ELF-1 (cell line): Measurements from ENCODE around the gene RBFOX2.

Source experiments
- DNase-seq: peaks from one replicate; pipeline ENCODE4 v3.0.0-alpha.2; 2016; ENCODE audit warnings: low read depth, low spot score

RBFOX2 gene

GRCh38 chr22:35866651-35867050 is 162.0 kb downstream of the RBFOX2 start:
- DNase-seq: no peak

DNA sequence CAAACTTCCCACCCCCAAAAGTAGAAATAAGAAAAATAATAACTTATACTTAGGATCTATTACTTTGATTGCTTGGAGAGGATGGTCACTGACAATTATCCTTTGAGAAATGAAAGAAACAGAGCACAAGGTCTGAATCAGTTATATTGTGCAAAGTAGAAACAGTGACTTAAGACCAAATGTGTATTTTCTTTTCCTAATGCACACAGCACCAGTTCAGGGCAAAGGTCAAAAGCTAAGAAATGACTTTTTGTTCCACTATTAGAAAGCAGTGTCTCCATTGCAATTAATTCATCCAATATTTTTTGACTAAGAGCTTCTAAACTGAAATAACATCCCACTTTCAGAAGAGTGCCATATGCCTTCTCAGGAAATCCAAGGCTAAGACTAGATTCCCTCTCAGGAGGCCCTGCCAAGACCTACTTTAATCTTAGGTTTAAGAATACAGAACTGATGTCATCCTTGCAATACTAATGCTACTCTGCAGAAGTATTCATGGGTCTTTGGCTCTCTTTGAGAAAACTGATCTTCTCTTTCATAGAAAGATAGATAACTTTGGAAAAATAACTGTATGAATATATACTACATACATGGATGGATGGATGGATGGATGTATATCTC is 164.0 kb downstream of the RBFOX2 start:
- DNase-seq: no peak

GRCh38 chr22:35863432-35863831 is 165.2 kb downstream of the RBFOX2 start:
- no peak for DNase-seq

DNA sequence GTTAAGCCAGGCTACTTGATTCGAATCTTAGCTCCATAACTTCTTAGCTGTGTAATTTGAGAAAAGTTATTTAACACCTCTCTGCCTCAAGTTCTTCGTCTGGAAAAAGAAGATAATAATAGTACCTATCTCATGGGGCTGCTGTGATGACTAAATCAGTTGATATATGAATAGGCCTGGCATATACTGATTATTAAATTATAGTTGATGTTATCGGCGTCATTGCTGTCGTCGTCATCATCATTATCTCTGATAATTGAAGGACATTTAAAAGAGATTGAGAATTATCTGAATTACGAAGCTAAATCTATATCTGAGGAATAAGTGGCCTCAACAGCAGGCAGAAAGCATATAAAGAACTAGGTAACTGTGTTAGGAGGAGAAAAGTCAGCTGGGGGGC is 165.9 kb downstream of the RBFOX2 start:
- DNase-seq: no peak

- no peak for DNase-seq
These were observed 167.2 kb downstream of the RBFOX2 start for GRCh38 chr22:35861451-35861850.

DNA sequence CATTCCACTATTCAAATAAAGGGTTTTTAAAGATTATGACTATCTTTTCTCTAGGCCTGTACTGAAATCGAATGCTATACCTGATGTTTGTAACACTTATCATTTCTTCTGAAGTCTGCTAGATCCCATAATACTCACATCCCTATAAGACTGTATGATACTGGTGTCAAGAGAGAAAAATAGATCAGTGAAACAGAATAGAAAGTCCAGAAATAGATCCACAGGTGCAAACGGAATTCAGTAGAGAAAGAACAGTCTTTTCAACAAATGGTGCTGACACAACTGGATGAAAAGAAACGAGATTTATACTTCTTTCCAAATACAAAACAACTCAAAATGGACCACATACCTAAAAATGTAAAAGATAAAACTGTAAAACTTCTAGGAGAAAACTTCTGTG is 167.8 kb downstream of the RBFOX2 start:
- DNase-seq: no peak

GRCh38 chr22:35860087-35860733 is 168.4 kb downstream of the RBFOX2 start:
- DNase-seq: no peak

DNA sequence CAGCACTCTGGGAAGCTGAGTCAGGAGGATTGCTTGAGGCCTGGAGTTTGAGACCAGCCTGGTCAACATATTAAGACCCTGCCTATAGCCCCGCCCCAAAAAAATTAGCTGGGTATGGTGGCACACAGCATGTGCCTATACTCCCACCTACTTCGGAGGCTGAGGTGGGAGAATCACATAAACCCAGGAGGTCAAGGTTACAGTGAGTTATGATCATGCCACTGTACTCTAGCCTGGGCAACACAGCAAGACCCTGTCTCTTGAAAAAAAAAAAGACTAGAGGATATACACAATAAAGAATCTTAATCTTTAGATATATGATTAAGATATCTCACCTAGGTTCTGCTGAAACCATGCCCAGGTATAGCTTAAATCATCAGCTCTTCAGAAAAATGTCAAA is 174.3 kb downstream of the RBFOX2 start:
- DNase-seq: no peak

DNA sequence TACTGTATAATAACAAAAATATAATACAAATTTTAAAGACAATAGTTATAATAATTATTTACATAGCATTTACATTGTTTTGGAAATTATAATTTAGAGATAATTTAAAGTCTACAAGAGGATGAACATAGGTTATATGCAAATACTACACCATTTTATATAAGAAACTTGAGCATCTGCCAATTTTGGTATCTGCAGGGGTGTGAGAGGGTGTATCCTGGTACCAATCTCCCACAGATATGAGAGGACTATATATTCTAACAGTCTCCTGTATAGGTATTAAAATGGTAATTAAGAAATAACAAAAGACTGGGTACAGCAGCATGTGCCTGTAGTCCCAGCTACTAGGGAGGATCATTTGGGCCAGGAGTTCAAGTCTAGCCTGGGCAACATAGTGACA is 176.5 kb downstream of the RBFOX2 start:
- DNase-seq: no peak

GRCh38 chr22:35850831-35851230 is 177.8 kb downstream of the RBFOX2 start:
- no peak for DNase-seq

DNA sequence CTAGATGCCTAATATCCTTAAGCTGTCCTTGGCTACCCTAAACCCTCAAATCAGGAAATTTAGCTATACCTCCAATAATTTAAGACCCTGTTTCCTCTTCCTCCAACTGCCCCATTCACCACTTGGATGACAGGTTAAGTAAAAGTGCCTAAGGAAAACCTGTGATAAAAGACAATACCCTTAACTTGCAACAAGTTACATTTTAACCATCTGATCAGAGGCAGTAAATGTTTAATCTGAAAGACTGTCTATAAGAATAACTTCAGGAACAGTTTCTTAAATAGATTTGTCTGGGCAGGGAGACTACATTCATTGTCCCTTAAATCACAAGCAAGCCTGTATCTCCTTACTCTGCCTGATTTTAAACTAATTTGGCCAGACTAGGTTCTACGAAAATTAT is 181.8 kb downstream of the RBFOX2 start:
- no peak for DNase-seq

DNA sequence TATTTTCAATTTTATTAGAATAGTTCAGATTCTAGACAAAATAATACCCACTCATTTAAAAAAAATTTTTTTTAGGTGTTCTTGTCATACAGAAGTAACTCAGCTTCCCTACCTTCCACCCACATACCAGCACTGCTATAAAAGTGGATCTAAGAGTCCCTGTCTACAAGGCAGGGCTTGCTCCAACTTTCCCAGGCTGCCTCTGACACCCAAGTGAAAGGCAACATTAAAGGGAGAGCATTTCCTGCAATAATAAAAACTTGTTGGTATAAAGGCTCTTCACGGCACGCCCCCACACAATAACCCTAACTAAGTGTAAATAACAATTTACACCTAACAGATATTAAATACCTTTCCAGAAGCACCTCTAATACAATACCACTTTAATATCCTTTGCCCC is 183.7 kb downstream of the RBFOX2 start:
- no peak for DNase-seq

- peak; percentile 30 for DNase-seq
These were observed 185.7 kb downstream of the RBFOX2 start for GRCh38 chr22:35842954-35843353.

- DNase-seq: peak; percentile 48
These were observed 186.1 kb downstream of the RBFOX2 start for GRCh38 chr22:35842519-35842913.

- no peak for DNase-seq
These were observed 186.6 kb downstream of the RBFOX2 start for GRCh38 chr22:35841907-35842518.

GRCh38 chr22:35840302-35840739 is 188.3 kb downstream of the RBFOX2 start:
- DNase-seq: peak; percentile 88

DNA sequence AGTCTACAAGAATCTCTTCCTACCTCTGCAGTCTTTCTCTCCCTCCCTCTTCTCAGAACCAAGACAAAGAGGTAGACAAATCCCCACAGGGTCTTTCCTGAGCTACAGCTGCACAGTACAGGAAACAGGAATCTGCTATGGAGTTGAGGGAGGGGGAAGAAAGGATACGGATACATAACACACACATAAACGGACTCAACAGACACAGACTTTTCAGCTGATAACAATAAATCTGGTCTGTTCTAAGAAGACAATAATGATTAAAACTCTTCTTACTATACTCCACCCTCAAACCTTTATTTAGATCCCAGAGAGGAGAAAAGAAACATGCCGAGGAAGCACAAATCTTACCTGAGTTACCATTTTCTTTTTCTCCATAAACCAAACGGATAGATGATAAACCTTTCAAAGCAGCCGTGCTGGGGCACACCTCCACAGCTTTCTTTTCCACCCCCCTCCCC is 188.8 kb downstream of the RBFOX2 start:
- peak; percentile 43 for DNase-seq

GRCh38 chr22:35838855-35839576 is 189.6 kb downstream of the RBFOX2 start:
- peak; percentile 36 for DNase-seq

DNA sequence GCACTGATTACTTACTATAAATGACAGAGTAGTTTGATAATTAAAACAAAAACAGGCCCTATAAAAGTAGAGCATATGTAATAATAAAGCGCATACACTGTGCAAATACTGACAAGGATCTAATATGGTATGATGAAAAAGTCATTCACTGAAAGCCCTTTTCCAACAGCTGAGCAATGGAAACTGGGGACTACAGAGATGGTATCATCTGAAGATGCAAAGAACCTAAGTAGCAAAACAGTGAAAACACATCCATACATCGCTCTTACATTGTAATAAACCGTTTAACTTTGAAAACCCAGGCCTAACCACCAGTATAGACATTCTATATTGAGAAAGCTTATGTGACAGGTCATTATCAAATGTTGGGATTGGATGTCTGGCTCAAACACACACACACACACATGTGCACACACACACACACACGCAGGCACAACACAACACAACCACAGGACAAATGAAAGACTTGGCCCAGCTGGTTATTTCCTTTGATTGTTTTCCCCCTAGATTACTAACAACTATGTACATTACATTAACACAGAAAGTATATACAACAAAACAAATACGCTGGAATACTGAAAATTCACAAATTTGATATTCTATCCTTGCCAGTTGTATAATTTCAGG is 191.4 kb downstream of the RBFOX2 start:
- no peak for DNase-seq

DNA sequence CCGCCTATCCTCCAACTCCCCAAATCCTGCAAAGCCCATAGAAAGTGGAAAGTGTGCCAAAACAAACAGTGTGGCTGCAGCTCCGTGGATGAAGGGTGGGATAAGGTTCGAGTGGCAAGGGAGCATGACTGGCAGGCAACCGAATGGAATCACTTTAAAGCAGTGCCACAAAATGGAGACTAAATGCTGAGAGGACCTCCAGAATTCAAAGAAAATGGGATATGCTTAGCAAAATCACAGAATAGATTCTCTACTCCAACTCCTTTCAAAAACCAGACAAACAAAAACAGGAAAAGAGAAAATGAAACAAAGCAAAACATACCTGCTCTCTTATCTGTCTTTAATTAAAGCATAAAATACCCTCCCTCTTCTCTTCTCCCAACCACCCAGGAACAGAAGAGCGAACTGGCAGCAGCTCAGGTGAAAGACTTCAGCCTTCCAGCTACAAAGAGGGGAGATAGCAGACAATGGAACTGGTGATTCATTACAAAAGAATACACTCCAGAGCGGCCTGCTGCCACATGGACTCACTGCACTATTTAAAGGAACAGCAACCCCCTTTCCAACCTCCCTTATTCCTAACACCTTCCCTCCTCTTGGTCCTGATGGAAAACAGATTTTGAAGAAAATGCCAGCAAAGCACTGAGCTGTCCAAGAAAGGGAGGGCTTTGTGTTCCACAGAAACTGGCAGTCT is 192.5 kb downstream of the RBFOX2 start:
- DNase-seq: peak; percentile 87

DNA sequence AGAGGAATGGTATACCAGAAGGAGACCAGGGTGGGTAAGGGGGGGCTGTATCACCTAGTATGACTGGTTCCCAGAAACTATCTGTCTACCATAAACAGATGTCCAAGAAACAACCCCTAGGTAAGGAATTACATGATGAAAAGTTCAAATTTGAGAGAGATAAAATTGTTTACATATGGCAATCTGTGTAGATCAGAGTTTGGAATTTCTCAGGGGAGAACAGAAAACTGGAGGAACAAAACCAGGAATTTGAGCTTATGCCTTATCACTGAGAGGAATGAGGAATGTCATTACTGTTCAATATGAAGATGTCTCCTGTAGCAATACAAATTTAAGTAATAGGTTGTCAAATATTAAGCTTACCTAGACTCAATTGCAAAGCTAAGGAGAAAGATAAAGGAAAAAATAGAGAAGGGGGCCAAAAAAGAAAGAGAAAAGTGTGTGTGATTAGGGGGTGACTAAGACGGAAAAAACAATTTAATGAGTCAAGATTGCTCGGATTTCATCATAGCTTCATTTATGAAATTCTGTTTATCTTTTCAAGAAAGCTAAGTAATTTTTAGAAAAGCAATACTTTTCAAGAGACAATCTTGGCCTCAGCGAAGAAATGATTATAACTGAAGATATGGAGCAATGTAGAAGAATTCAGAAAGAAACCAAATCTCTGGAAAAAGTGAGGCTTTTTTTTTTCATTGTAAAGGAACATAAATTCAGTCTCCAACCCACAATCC is 193.2 kb downstream of the RBFOX2 start:
- no peak for DNase-seq
